Thoracic aorta (tissue), 2 donors: ENCODE data around the gene WDR27. TPM values are rescaled to one million over a fixed set of nuclear protein-coding genes. Genes with fewer than 3 reads are reported as not detected.

ENCODE experiments used
- ATAC-seq: fragments of 150-250 bp; one replicate; pipeline ENCODE4 v1.8.0; 2017; ENCODE audit warnings: low read depth; ENCODE audit not compliant: insufficient number of reproducible peaks, low FRiP score
- DNase-seq: peaks from one replicate; pipeline ENCODE4 v3.0.0-alpha.2; 2020; ENCODE audit warnings: low spot score
- H3K27ac ChIP-seq, 2 donors: fragments of 200-600 bp; sonication (generic); 1 replicate in 1 of 2; 2 replicates in 1 of 2; pipeline ENCODE4 v1.5.1; 2016; ENCODE audit warnings: mild to moderate bottlenecking in 2 of 2, moderate library complexity in 2 of 2
- H3K27me3 ChIP-seq: fragments of 200-600 bp; sonication (generic); replicated peaks from 2 replicates; pipeline ENCODE4 v1.6.0; 2016; ENCODE audit warnings: mild to moderate bottlenecking; ENCODE audit not compliant: insufficient read depth
- H3K36me3 ChIP-seq: fragments of 200-600 bp; sonication (generic); one replicate; pipeline ENCODE4 v1.5.1; 2016
- H3K4me1 ChIP-seq, 2 donors: fragments of 200-600 bp; sonication (generic); 1 replicate in 1 of 2; 2 replicates in 1 of 2; pipeline versions ENCODE4 v1.5.1 to v1.6.0; 2016; ENCODE audit warnings: low read depth in 2 of 2, mild to moderate bottlenecking in 1 of 2; ENCODE audit not compliant: control insufficient read depth in 1 of 2
- H3K4me3 ChIP-seq: fragments of 200-600 bp; sonication (generic); 2 replicates; pipeline ENCODE4 v1.5.1; 2016; ENCODE audit warnings: mild to moderate bottlenecking
- H3K9me3 ChIP-seq: fragments of 200-600 bp; sonication (generic); 2 replicates; pipeline ENCODE4 v1.5.1; 2016
- total RNA-seq, 2 donors: library from RNA; depleted of rRNA; stranded (reverse); fragments of >200 nt; gene quantifications; one replicate each; pipeline versions ENCODE4 v1.1.0 to v1.2.3, GENCODE V29; 2016
- TF ChIP-seq, protein P1 (sequence below): fragments of 200-600 bp; sonication (generic); IDR thresholded peaks from one replicate; pipeline ENCODE4 v1.5.1; 2019; ENCODE audit warnings: antibody characterized with exemption

The WDR27 gene
- total RNA-seq, 2 donors from 2014 or later = 22.5 to 48.2 TPM

DNA sequence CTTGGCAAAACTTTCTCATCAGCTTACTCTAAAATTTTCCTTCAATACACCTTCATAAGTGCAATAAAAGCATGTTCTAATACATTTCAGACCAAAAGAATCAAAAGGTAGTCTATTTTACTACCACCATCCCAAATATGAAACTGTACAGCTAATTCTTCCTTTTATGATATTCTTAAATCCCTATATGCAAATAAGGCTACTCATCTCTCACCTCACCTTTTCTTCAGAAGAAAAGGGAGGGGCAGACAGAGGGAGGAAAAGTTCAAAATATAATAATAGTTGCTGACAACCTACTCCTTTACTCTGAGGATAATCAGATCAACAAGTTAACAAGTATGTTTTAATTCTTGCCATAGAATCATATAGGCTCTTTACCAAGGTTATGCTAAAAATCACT, 7.5 kb upstream of the WDR27 start:
- ATAC-seq (no peak), DNase-seq (no peak)
- Histone ChIP-seq H3K27me3 (no peaks in the 10 kb centered on the region), H3K4me1 (peaks cover under 1 to 7% of the 10 kb centered on the region in 2 donors), H3K4me3 (no peak overlapping the region), H3K36me3 (peaks cover 14% of the 10 kb centered on the region), H3K9me3 (no peaks in the 10 kb centered on the region), H3K27ac (no peak overlapping the region)
- TF ChIP-seq, protein P1, sequence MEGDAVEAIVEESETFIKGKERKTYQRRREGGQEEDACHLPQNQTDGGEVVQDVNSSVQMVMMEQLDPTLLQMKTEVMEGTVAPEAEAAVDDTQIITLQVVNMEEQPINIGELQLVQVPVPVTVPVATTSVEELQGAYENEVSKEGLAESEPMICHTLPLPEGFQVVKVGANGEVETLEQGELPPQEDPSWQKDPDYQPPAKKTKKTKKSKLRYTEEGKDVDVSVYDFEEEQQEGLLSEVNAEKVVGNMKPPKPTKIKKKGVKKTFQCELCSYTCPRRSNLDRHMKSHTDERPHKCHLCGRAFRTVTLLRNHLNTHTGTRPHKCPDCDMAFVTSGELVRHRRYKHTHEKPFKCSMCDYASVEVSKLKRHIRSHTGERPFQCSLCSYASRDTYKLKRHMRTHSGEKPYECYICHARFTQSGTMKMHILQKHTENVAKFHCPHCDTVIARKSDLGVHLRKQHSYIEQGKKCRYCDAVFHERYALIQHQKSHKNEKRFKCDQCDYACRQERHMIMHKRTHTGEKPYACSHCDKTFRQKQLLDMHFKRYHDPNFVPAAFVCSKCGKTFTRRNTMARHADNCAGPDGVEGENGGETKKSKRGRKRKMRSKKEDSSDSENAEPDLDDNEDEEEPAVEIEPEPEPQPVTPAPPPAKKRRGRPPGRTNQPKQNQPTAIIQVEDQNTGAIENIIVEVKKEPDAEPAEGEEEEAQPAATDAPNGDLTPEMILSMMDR = no peak

DNA sequence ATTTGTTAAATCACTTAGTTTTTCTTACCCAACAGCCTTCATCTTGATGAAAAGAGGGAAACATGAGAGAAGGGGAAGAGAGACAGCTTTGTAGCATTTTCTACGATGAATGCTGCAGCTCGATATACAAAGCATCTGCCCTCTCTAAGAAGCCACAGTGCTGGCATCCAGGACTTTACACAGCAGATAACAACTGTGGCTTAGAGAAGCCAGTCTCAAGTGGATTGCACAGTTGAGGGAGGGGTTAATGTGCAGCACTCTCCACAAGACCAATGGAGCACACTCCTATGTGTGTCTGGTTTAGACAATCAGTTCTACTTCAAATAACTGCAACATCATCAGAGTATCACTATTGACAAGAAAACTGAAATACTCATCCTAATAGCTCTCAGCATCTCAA, 5.9 kb upstream of the WDR27 start:
- TF ChIP-seq, protein P1 = no peak
- no peaks in the 10 kb centered on the region for H3K27me3 ChIP-seq
- H3K36me3 ChIP-seq = peaks cover 12% of the 10 kb centered on the region
- no peak overlapping the region for H3K4me3 ChIP-seq
- H3K27ac ChIP-seq = no peak overlapping the region
- ATAC-seq (no peak), DNase-seq (no peak)
- H3K9me3 ChIP-seq = no peaks in the 10 kb centered on the region
- H3K4me1 ChIP-seq = peaks cover 16 to 18% of the 10 kb centered on the region in 2 donors

- TF ChIP-seq, protein P1 = no peak
- Histone ChIP-seq H3K4me3 (peak overlapping the region; percentile 89), H3K27ac (peak overlapping the region; percentile 94), H3K36me3 (no peaks in the 10 kb centered on the region), H3K4me1 (peaks cover 24 to 28% of the 10 kb centered on the region in 2 donors), H3K27me3 (no peaks in the 10 kb centered on the region), H3K9me3 (no peaks in the 10 kb centered on the region)
- ATAC-seq (no peak), DNase-seq (no peak)
Observed at GRCh38 chr6:169702840-169703246, 1.0 kb upstream of the WDR27 start.

DNA sequence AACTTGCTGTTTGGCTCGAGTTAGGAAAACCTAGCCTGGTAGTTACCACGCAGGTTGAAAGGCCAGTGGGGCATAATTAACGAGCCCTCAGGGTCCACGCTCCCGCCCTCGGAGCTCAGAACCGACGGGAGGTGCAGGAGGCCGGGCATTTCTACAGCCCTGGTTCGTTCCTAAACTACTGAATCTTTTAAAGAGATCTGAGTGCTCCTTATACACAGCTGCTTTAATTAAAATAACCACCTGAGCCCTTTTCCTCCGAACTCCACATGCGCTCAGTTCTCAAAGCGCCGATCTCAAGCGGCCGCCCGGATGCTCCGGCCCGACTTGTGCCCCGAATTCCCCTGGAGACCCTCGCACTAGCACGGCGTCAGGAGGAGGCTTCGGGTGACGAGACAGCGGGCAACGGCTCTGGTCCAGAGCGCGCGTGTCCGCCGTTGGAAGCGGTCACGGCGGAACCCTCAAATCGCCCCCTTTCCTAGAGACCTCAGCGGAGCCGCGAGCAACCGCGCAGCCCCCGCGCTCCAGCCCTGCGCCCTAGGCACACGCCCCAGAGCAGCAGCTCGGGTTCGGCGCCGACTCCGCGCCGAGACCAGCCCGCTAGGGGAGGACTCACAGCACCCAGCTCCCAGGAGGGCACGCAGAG, 397 bp downstream of the WDR27 start:
- DNase-seq (no peak), ATAC-seq (peak; percentile 16)
- peak overlapping the region; percentile 94 for H3K27ac ChIP-seq
- no peaks in the 10 kb centered on the region for H3K27me3 ChIP-seq
- H3K4me3 ChIP-seq = peak overlapping the region; percentile 89
- no peaks in the 10 kb centered on the region for H3K9me3 ChIP-seq
- no peaks in the 10 kb centered on the region for H3K36me3 ChIP-seq
- H3K4me1 ChIP-seq = peaks cover 24 to 28% of the 10 kb centered on the region in 2 donors
- TF ChIP-seq, protein P1 = no peak

DNA sequence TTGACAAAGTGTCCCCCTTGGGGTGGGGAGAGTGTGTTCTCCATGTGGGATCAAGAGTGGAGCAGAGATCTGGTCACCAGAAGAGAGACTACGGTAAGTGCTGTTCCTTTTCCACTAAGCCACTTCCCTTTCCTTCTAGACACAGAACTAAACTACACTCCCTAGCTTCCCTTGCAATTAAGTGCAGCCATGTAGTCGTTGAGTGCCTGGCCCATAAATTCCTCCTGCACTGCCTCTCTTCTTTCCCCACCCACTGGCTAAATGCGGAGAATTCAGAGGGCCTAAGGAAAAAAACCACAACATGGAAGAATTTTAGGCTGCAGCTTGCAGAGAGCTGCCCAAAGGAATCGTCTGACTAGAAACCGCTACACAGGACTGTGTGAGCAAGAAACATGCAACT, 1.5 kb downstream of the WDR27 start:
- no peaks in the 10 kb centered on the region for H3K27me3 ChIP-seq
- no peaks in the 10 kb centered on the region for H3K36me3 ChIP-seq
- TF ChIP-seq, protein P1 = no peak
- peaks cover 24 to 28% of the 10 kb centered on the region in 2 donors for H3K4me1 ChIP-seq
- DNase-seq (no peak), ATAC-seq (no peak)
- no peak overlapping the region for H3K27ac ChIP-seq
- H3K4me3 ChIP-seq = peak overlapping the region; percentile 89
- H3K9me3 ChIP-seq = no peaks in the 10 kb centered on the region
